GM19372 (cell line): ENCODE results near the gene DIAPH2.

Experiments
- ATAC-seq: cut with Tn5 transposase; IDR thresholded peaks from one replicate; pipeline ENCODE4 v1.9.1; 2021; ENCODE audit warnings: mild to moderate bottlenecking, low read depth, moderate library complexity; ENCODE audit not compliant: unreplicated experiment

The DIAPH2 gene

DNA sequence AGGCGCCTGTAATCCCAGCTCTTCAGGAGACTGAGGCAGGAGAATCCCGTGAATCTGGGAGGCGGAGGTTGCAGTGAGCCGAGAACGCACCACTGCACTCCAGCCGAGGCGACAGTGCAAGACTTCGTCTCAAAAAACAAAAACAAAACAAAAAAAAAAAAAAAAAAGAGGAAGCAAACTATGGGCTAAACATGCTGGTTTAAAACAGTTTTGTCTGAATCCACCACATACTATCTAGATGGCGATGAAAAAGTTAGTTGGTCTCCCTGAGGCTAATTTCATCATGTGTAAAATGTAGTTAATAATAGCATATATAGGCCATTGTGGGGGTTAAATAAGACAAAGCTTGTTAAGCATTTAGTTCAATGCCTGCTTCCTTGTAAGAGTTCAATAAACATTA is 650.2 kb downstream of the DIAPH2 start:
- no peak for ATAC-seq

DNA sequence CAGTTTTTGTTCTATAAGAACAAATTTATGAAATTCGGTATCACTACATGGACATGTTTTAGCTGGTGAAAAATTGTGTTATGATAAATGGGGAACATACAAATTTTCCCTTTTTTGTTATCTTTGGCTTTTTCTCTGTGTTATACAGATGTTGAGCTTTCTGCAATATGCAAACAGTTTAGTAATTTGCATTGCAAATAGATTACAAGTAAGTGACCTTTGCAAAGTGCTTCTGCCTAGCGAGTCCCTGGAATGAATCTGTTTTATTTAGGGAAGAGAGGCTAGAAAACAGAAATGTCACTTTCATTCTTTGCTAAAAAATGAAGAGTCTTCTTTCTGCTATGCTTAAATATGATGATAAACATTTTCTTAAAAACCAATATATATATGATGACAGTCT is 660.1 kb downstream of the DIAPH2 start:
- no peak for ATAC-seq

DNA sequence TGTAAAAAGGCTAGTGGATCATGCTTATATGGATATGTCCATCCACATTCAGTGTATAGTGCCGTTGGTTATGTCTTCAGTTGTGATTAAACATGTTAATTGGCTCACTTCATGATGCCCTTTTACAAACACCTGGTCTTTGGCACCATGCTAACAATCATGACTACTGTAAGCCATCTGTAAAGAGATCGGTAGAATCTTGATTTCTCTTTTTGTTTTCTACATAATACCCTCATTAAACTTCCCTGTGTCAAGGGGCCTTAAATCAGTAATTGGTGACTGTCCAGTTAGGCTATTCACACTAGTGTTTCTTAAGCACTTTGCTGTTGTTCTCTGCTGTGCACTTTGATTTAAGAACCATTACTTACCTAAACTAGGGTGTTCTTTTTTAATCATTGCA is 674.3 kb downstream of the DIAPH2 start:
- ATAC-seq: no peak

DNA sequence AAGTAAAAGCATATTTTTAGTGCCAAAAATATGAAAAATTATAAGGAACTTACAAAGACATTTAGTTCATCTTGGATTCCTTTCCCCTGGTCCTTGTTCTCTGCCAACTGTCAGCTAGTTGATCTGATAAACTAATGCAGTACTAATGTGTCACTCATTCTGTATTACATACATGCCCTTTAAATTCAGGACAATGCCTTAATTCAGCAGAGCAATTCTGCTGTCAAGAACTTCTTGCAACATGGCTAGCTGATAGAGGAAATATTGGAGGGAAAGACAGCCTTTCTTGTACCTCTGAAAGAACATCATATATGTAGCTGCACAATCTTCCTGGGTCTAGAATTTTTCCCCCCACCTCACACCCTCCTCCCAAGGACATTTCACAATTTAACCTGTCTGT is 679.2 kb downstream of the DIAPH2 start:
- ATAC-seq: no peak

DNA sequence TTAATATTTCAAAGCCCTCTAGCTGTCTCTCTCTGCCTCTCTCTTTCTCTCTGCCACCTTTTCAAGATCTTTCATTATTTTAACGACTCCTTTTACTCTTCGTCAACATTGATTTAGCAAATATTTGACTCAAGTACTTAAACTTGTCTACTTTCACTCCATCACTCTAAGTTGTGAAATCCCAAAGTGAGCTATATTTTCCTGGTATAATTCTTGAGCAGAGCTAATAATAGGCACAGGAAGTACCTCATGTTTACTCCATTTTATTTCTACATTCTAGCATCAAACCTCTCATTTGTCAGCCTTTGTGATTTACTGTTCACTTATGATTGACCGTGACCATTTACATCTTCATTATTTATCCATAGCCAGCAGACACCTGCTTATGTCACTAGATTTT is 681.6 kb downstream of the DIAPH2 start:
- no peak for ATAC-seq

DNA sequence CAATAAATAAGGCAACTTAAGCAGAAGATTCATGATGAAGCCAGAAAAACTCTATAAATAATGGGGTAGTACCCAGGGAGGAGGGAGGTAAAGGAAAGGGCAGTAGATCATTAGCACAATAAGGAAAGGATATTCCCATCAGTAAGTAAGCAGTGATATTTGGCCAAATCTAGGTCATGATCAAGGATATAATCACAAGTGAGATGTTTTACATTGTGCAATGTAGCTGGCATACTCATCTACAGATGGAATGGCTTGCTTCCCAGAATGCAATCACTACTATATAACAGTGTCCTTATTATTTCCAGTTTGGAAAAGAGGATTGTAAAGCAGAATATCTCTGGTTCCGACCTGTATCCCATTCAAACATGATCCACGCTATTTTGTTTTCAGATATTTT is 682.5 kb downstream of the DIAPH2 start:
- ATAC-seq: no peak

DNA sequence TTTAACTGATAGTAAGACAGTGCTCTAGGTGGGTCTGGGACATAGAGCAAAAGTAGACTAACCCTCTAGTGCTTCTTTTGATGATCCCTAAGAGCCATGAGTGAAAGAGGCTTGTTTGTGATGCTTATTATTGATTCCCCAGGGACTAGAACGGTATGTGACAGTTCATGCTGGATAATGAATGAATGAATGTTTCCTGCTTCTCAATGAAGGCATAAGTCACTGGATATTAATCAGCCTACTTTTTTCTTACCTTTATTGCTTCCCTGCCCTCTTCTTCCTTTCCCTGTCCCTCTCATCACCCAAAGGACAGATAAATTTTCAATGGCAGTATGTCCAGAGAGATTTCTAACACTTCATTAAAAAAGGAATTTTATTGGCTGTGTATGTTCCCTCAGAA is 685.3 kb downstream of the DIAPH2 start:
- no peak for ATAC-seq

DNA sequence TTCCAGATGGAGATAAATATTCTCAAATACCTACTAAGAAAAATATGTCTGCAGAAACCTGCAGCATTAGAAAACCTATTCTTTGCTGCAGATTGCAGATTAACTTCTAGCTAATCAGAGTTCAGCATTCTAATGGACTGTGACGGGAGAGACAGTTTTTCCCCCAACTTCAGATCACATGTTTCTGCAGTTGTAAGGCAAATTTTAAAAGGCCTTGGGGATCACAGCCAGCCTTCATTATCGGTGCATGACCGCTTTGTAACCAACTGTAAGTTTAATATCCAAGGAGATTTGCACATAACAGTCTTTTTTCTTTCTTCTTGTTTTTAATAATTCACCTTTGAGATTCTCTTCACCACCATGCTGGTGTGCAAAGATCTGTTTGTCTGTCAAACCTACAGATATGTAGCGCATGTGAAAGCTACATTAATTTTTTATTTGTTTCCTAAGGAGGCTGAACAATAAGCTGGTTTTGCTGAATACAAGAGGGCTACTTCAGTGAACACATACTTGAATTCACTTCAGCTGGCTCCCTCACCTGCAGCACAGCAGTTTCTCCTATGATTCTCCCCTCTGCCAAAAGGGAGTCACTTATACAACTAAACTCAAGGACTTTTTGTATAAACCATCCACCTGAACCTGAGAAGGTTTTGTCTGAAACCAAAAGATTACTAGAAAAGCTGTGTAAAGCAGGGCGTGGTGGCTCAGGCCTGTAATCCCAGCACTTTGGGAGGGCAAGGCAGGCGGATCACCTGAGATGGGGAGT is 687.5 kb downstream of the DIAPH2 start:
- ATAC-seq: no peak

DNA sequence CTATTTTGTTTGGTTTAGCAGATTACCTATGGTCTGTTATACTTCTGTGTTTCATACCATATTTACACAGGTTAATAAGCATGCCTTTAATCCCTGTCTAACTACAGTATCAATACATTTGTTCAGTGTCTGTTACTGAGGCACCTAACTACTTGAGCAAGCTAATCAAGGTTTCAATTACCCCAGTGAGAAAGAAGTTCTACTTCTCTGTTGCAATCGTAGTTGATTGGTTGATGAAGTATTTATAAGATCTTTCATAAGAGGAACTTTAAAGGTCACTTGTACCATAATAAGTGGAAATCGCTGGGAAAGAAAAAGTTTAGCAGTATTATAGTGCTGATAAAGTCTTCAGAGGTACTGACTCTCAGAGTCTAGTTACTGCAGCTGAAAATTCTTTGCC is 689.6 kb downstream of the DIAPH2 start:
- ATAC-seq: no peak

DNA sequence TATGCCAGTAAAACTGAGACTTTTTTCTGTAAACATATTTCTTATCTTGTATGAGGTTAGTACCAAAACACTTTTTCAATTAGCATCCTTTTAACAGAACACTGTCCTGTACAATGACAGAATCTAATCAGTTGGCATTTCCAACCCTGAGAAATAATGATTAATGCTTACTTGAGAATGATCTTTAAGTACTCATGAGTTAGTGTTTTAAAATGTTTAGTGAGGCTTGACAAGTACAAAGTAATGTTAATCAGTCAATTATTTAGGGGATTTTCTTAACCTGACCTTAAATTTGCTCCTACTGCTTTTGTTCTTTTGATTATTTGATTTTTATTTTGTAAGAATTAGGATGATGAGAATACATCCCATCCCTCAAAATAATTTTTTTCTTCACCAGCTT is 695.6 kb downstream of the DIAPH2 start:
- no peak for ATAC-seq

DNA sequence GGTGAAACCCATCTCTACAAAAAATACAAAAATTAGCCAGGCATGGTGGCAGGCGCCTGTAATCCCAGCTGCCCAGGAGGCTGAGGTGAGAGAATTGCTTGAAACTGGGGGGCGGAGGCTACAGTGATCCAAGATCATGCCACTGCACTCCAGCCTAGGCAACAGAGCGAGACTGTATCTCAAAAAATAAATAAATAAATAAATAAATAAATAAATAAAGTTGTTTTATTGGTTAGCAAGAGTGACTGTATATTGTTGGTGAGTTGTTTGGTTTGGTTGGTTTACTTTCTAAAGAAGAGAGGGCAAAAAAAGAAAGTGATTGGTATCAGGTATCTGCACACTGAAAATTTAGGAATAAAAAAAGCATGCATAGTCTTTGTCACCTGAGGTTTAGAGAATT is 700.0 kb downstream of the DIAPH2 start:
- no peak for ATAC-seq

DNA sequence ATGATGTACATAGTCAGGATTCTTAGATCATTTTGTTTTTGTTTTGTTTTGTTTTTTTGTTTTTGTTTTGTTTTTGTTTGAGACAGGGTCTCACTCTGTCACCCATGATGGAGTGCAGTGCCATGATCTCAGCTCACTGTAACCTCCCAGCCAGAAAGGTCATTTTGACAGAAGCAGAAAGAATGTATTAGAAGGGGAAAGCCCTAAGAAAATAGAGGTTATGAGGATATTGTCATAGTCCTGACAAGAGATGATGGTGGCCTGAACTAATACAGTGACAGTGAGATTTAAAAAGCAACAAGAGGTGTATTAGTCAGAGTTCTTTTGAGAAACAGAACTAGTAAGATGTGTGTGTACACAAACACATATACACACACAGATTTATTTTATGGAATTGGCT is 702.4 kb downstream of the DIAPH2 start:
- ATAC-seq: no peak

DNA sequence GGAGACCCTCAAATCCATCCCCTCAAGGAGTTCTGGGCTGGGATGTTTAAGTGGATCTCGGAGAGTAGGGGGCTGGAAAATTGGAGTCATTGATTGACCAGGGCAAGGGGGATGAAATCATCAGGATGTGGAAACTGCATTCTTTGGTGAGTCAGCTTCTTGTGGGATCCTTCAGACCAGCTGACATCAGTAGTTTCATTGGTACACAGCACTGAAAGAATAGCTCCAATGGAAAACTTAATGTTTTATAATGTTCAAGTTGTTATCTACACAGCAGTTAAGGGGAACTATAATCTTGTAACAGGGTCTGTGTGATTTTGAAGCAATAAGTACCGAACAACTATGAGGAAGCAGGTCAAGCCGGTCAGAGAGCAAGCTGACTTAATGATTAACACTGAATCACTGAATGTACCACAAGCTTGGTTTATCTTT is 705.1 kb downstream of the DIAPH2 start:
- ATAC-seq: no peak

DNA sequence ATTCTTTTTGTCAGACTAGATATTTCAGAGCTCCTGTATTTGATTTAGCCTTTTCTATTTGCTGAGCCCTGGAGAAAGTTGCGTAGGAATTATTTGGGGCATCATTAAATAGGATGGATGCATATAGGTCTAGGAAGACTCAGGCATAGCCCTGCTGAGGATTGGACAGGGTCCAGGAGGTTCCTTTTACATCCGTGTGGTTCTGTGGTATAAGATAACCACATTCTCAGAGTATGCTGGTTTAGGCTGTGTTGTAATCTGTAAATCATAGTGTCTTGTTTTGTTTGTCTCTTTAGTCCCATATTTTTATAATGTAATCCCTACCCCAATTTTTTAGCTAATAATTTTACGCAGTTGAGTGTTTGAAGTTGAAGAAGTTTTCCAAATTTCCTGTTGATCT is 712.7 kb downstream of the DIAPH2 start:
- ATAC-seq: no peak

DNA sequence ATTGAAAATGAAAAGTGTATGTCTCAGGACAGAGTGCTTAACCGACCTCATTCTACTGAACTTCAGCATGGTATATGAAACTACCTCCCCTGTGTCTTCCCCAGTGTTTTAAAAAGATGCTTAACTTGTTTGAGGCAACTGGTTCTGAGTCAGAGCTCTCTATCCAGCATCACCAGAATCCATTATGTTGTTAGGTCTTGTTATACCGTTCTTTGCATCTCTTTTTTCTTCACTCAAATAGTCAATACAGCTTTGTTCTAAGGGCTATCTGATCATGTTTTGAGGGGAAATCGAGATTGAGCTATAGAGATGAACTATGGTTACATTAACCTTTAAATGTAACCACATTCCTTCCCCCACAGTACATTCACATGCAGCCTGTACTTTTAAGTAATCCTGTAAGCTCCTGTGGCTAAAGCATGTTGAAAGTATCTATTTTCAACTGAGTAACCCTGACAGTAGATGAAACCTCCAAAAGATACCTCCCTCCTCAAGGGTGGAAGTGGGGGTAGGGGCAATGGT is 713.4 kb downstream of the DIAPH2 start:
- ATAC-seq: peak; percentile 49

DNA sequence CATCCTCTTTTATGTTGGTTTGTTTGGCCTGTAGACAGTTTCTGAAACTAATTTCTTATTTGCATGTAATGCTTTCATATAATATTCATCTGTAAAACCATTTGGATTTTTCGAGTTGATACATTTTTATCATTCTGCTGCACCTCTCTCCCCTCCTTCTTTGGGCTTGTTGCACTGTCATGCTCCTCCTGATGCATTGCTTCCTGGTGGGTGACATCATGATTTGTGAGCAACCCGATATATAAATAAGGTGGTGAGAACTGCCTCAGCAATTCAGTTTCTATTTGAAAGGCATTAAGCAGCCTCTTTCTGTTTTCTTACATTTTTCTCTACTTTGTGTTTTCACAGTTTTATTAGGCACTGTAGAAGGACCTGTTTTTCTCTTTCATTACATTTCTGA is 714.8 kb downstream of the DIAPH2 start:
- no peak for ATAC-seq

DNA sequence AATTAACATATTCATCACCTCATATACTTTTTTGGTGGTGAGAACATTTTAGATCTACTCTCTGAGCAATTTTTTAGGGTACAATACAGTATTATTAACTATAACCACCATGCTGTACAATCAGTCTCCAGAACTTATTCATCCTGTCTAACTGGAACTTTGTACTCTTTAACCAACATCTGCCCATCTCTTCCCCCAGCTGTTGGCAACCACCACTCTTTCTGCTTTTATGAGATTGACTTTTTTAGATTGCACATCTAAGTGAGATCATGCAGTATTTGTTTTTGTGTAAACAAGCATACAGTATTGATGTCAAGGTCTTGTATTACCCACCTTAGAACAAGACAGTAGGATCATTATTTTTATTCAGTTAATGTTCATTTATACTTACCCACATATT is 715.9 kb downstream of the DIAPH2 start:
- ATAC-seq: no peak

DNA sequence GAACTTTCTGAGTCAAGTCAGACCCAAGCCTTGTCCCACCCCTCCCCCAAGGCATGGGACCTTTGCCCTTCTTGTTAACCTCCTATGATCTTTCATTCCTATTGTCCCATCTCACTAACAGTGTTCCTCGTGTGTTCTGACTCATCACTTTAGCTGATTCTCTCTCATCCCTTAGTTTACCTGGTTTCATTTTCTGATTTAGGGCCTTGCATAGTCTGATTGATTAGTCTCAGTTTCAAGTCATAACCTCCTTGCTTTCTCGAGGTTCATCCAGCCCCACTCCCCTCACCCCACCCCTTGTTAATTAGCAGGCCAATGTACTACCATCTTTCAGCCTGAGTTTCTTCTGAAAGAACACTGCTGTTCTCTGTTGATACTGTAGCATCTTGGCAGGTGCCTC is 716.5 kb downstream of the DIAPH2 start:
- peak; percentile 37 for ATAC-seq

DNA sequence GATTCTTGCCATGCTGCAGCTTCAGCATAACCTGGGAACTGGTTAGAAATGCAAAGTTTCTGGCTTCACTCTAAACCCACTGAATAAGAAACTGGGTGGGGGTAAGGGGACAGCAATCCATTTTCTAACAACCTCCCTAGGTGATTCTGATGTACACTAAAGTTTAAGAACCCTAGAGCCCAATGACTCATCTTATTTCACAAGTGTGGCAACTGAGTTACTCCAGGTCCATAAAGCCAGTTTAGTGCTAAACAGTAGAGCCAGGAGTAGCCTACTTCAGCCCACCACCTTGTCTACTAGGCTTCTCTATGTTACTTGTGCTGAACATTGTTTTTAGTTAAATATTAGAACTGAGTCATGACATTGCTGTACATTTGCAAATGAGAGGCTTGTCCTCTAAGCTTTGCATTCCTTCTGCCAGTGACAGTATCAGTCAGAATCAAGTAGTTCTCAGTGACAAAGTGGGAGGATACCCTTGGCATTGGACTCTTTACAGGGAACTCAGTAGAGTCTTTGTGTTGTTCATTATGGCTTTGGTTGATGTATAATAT is 717.0 kb downstream of the DIAPH2 start:
- ATAC-seq: no peak

DNA sequence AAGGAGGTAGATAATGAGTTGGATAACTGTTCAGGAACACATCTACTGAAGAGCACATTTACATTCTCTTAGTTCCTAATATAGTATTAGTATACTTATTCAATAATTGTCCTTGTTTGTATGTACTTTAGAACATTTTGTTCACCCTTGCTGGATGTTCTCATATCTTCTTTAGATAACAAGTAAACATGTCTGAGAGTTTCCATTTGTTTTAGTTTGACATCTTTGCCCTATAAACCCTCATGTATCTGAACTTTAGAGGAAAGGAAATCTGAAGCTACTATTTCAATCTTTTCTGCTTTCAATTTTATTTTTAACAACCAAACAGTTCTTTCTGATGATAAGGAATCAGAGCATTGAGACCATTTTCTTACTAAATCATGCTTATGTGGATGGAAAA is 717.7 kb downstream of the DIAPH2 start:
- ATAC-seq: no peak

DNA sequence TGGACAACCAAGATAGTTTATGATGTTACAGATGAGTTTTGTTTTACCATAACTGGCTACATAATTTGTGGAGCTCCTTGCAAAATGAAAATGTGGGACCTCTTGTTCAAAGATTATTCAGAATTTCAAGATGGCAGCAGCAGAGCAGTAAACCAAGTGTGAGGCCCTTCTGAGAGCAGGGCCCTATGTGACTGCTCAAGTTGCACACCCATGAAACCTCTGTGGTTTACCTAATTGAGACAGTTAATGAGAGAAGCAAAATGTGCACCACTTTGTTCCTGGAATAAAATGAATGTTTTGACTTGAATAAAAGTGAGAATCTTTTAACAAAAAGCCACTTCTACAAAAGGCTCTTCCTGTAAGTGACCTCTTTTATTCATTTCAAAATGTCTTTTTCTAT is 718.3 kb downstream of the DIAPH2 start:
- no peak for ATAC-seq

DNA sequence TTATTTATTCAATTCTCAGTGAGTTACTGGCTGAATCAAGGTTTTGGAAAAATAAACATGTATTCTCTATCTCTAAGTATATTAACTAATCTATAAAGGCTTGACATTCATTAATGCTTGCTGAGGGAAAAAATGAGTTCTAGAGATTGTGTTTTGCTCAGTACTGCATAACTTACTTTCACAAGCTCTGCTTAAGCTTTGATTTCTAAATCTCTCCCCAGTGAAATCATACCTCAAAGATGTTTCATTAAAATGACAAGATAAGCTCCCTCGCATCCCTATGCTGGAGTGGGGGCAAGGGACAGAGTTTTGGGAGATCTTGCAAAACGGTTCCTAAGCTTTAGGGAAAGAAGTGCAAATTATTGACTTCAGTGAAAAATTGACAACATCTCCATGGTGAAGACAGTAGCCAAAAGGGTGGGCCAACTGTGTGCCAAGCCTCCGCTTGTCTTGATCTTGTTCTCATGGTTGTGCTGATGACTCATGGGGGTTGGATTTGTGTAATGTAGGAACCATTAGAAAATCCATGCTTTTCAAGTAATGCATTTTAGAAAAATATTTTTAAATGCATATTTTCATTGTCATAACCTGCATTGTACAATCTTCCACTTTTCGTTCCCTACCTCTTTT is 720.5 kb downstream of the DIAPH2 start:
- no peak for ATAC-seq
